Mesenchymal stem cell (in vitro differentiated cells and primary cell): Measurements from ENCODE around the gene ITSN1.

Experiments used
- DNase-seq: peaks from one replicate; pipeline ENCODE4 v3.0.0-alpha.2; 2013
- H2AFZ ChIP-seq: one replicate; pipeline ENCODE4 v1.6.1; 2013; ENCODE audit warnings: low read depth, mild to moderate bottlenecking, control low read depth, inconsistent platforms, low read length, moderate library complexity
- H2AK5ac ChIP-seq: 2 replicates; pipeline ENCODE4 v1.6.1; 2013; ENCODE audit warnings: low read length, moderate library complexity, mild to moderate bottlenecking, inconsistent platforms; ENCODE audit not compliant: severe bottlenecking
- H2BK120ac ChIP-seq: one replicate; pipeline ENCODE4 v1.6.1; 2013; ENCODE audit warnings: low read depth, mild to moderate bottlenecking, inconsistent platforms, low read length, moderate library complexity
- H2BK12ac ChIP-seq, 2 experiments: one replicate each; pipeline ENCODE4 v1.6.1; 2013; ENCODE audit warnings: inconsistent platforms in 2 of 2, low read length in 2 of 2, mild to moderate bottlenecking in 2 of 2, moderate library complexity in 2 of 2, control low read depth in 1 of 2
- H2BK15ac ChIP-seq: one replicate; pipeline ENCODE4 v1.6.1; 2013; ENCODE audit warnings: mild to moderate bottlenecking, low read depth, inconsistent platforms; ENCODE audit not compliant: poor library complexity, severe bottlenecking
- H2BK5ac ChIP-seq: 2 replicates; pipeline ENCODE4 v1.6.1; 2013; ENCODE audit warnings: low read depth, mild to moderate bottlenecking, low read length, control low read depth, inconsistent platforms; ENCODE audit not compliant: poor library complexity, severe bottlenecking
- H3K14ac ChIP-seq, 2 experiments: one replicate each; pipeline ENCODE4 v1.6.1; 2013; ENCODE audit warnings: inconsistent platforms in 2 of 2, low read length in 2 of 2, control low read depth in 1 of 2, mild to moderate bottlenecking in 1 of 2, moderate library complexity in 1 of 2
- H3K18ac ChIP-seq, 2 experiments: one replicate each; pipeline ENCODE4 v1.6.1; 2013; ENCODE audit warnings: inconsistent platforms in 2 of 2, low read length in 2 of 2, control low read depth in 1 of 2, low read depth in 1 of 2, mild to moderate bottlenecking in 1 of 2
- H3K23ac ChIP-seq, 2 experiments: one replicate each; pipeline ENCODE4 v1.6.1; 2013; ENCODE audit warnings: inconsistent platforms in 2 of 2, low read length in 2 of 2, mild to moderate bottlenecking in 2 of 2, moderate library complexity in 2 of 2, control low read depth in 1 of 2
- H3K27ac ChIP-seq: 2 replicates; pipeline ENCODE4 v1.5.1; 2013; ENCODE audit warnings: mild to moderate bottlenecking, moderate library complexity, low read length, control low read depth, inconsistent platforms; ENCODE audit not compliant: poor library complexity, severe bottlenecking
- H3K27me3 ChIP-seq, 2 experiments: 2 replicates each; pipeline versions ENCODE4 v1.6.1 to v1.7.0; 2013; ENCODE audit warnings: low read length in 2 of 2, mild to moderate bottlenecking in 2 of 2, moderate library complexity in 2 of 2, control low read depth in 1 of 2, inconsistent platforms in 1 of 2; ENCODE audit not compliant: control insufficient read depth in 1 of 2, insufficient read depth in 1 of 2
- H3K36me3 ChIP-seq, 2 experiments: 2 replicates each; pipeline versions ENCODE4 v1.6.1 to v1.7.0; 2013; ENCODE audit warnings: low read length in 2 of 2, control low read depth in 1 of 2, inconsistent platforms in 1 of 2, low read depth in 1 of 2, mild to moderate bottlenecking in 1 of 2; ENCODE audit not compliant: insufficient read depth in 2 of 2, control insufficient read depth in 1 of 2
- H3K4ac ChIP-seq, 2 experiments: one replicate each; pipeline ENCODE4 v1.6.1; 2013; ENCODE audit warnings: inconsistent platforms in 2 of 2, low read length in 2 of 2, mild to moderate bottlenecking in 2 of 2, moderate library complexity in 2 of 2, control low read depth in 1 of 2, low read depth in 1 of 2
- H3K4me1 ChIP-seq: 2 replicates; pipeline ENCODE4 v1.6.1; 2013; ENCODE audit warnings: low read depth, low read length, control low read depth; ENCODE audit not compliant: control insufficient read depth, insufficient read depth
- H3K4me2 ChIP-seq: 2 replicates; pipeline ENCODE4 v1.6.1; 2013; ENCODE audit warnings: low read length, mild to moderate bottlenecking, inconsistent platforms; ENCODE audit not compliant: poor library complexity, severe bottlenecking
- H3K4me3 ChIP-seq, 2 experiments: 2 replicates each; pipeline versions ENCODE4 v1.5.1 to v1.7.0; 2013; ENCODE audit warnings: low read length in 2 of 2, mild to moderate bottlenecking in 2 of 2, control low read depth in 1 of 2, low read depth in 1 of 2; ENCODE audit not compliant: insufficient read depth in 1 of 2
- H3K79me1 ChIP-seq: replicated peaks from 2 replicates; pipeline ENCODE4 v1.6.1; 2013; ENCODE audit warnings: mild to moderate bottlenecking, control low read depth, low read length, inconsistent platforms; ENCODE audit not compliant: poor library complexity, severe bottlenecking
- H3K9ac ChIP-seq: 2 replicates; pipeline ENCODE4 v1.7.0; 2013; ENCODE audit warnings: mild to moderate bottlenecking, low read length, moderate library complexity
- H3K9me3 ChIP-seq: 2 replicates; pipeline ENCODE4 v1.7.0; 2013; ENCODE audit warnings: mild to moderate bottlenecking, low read length; ENCODE audit not compliant: control insufficient read depth
- H4K8ac ChIP-seq: one replicate; pipeline ENCODE4 v1.6.1; 2013; ENCODE audit warnings: inconsistent platforms, mild to moderate bottlenecking, low read length, moderate library complexity
- H4K91ac ChIP-seq: one replicate; pipeline ENCODE4 v1.6.1; 2013; ENCODE audit warnings: mild to moderate bottlenecking, low read length, inconsistent platforms
- WGBS: methylation state at CpG from one replicate; pipeline ENCODE4 v1.1.7; 2013; ENCODE audit warnings: mixed read lengths; 5-methylcytosine and 5-hydroxymethylcytosine counted together

ITSN1 gene

GRCh38 chr21:33662046-33662445 lies 19.7 kb downstream of the ITSN1 start:
- Histone ChIP-seq H3K23ac (no peak overlapping the region), H3K4ac (no peak overlapping the region), H3K4me1 (peaks cover 6% of the 10 kb centered on the region), H3K27me3 (no peaks in the 10 kb centered on the region), H2BK15ac (no peak overlapping the region), H3K36me3 (no peaks in the 10 kb centered on the region), H4K8ac (no peak overlapping the region), H3K4me3 (no peak overlapping the region), H2AFZ (no peak overlapping the region), H3K9ac (no peak overlapping the region), H2BK120ac (no peak overlapping the region), H3K4me2 (no peak overlapping the region), H2BK12ac (no peak overlapping the region), H3K9me3 (no peaks in the 10 kb centered on the region), H4K91ac (no peak overlapping the region), H2BK5ac (no peak overlapping the region), H3K18ac (no peak overlapping the region), H3K27ac (no peak overlapping the region), H3K79me1 (peaks cover 17% of the 10 kb centered on the region), H2AK5ac (no peak overlapping the region), H3K14ac (no peak overlapping the region)
- no peak for DNase-seq
- 94% methylated on average over 3 of the region's 3 CpGs for WGBS

GRCh38 chr21:33663241-33663640 lies 20.9 kb downstream of the ITSN1 start:
- Histone ChIP-seq H3K27ac (no peak overlapping the region), H3K4ac (no peak overlapping the region), H2AFZ (no peak overlapping the region), H3K14ac (no peak overlapping the region), H2BK120ac (no peak overlapping the region), H3K27me3 (no peaks in the 10 kb centered on the region), H3K18ac (no peak overlapping the region), H3K36me3 (no peaks in the 10 kb centered on the region), H4K8ac (no peak overlapping the region), H3K4me1 (peaks cover 6% of the 10 kb centered on the region), H3K23ac (no peak overlapping the region), H2BK12ac (no peak overlapping the region), H4K91ac (no peak overlapping the region), H3K79me1 (peaks cover 18% of the 10 kb centered on the region), H2BK5ac (no peak overlapping the region), H3K4me2 (no peak overlapping the region), H3K9ac (peak overlapping the region; percentile 3), H2AK5ac (no peak overlapping the region), H3K9me3 (no peaks in the 10 kb centered on the region), H2BK15ac (no peak overlapping the region), H3K4me3 (no peak overlapping the region)
- 100% methylated on average over 2 of the region's 2 CpGs for WGBS
- DNase-seq = no peak

GRCh38 chr21:33664135-33664534 lies 21.8 kb downstream of the ITSN1 start:
- H2BK15ac ChIP-seq = no peak overlapping the region
- no peak overlapping the region for H3K14ac ChIP-seq
- no peak overlapping the region for H3K23ac ChIP-seq
- no peak overlapping the region for H4K91ac ChIP-seq
- H3K27me3 ChIP-seq = no peaks in the 10 kb centered on the region
- no peaks in the 10 kb centered on the region for H3K9me3 ChIP-seq
- no peak overlapping the region for H3K4me3 ChIP-seq
- peaks cover 18% of the 10 kb centered on the region for H3K79me1 ChIP-seq
- no peak overlapping the region for H2AFZ ChIP-seq
- H2AK5ac ChIP-seq = no peak overlapping the region
- H3K36me3 ChIP-seq = no peaks in the 10 kb centered on the region
- no peak overlapping the region for H3K4me2 ChIP-seq
- peaks cover 8% of the 10 kb centered on the region for H3K4me1 ChIP-seq
- H2BK5ac ChIP-seq = no peak overlapping the region
- no peak overlapping the region for H2BK12ac ChIP-seq
- H4K8ac ChIP-seq = peak overlapping the region; percentile 7
- H3K9ac ChIP-seq = no peak overlapping the region
- H3K18ac ChIP-seq = no peak overlapping the region
- no peak overlapping the region for H3K27ac ChIP-seq
- H3K4ac ChIP-seq = no peak overlapping the region
- DNase-seq = no peak
- 100% methylated on average over 2 of the region's 3 CpGs for WGBS
- no peak overlapping the region for H2BK120ac ChIP-seq

- Histone ChIP-seq H4K91ac (no peak overlapping the region), H3K23ac (no peak overlapping the region), H4K8ac (no peak overlapping the region), H3K79me1 (peaks cover 16% of the 10 kb centered on the region), H3K27me3 (no peaks in the 10 kb centered on the region), H3K36me3 (no peaks in the 10 kb centered on the region), H3K9ac (no peak overlapping the region), H3K9me3 (no peaks in the 10 kb centered on the region), H2BK5ac (no peak overlapping the region), H3K4ac (no peak overlapping the region), H3K4me2 (no peak overlapping the region), H3K18ac (no peak overlapping the region), H2AK5ac (no peak overlapping the region), H3K27ac (no peak overlapping the region), H2BK120ac (no peak overlapping the region), H2BK15ac (no peak overlapping the region), H3K4me3 (no peak overlapping the region), H2BK12ac (no peak overlapping the region), H3K14ac (no peak overlapping the region), H3K4me1 (peaks cover 8% of the 10 kb centered on the region), H2AFZ (no peak overlapping the region)
- WGBS = no CpG with 5 or more reads among the region's 2 CpGs
- no peak for DNase-seq
Measured at GRCh38 chr21:33666153-33666552, 23.9 kb downstream of the ITSN1 start.
